ENCODE measurements around the gene TRIM2. TPM values are rescaled to one million over a fixed set of nuclear protein-coding genes. Genes with fewer than 3 reads are reported as not detected.

The TRIM2 gene
- total and polyA plus RNA-seq, 2 experiments from 2014 or later, result 22.0 to 61.5 TPM

GRCh38 chr4:153369021-153369420, 164.8 kb downstream of the TRIM2 start (continued):
- TF ChIP-seq, protein P1, sequence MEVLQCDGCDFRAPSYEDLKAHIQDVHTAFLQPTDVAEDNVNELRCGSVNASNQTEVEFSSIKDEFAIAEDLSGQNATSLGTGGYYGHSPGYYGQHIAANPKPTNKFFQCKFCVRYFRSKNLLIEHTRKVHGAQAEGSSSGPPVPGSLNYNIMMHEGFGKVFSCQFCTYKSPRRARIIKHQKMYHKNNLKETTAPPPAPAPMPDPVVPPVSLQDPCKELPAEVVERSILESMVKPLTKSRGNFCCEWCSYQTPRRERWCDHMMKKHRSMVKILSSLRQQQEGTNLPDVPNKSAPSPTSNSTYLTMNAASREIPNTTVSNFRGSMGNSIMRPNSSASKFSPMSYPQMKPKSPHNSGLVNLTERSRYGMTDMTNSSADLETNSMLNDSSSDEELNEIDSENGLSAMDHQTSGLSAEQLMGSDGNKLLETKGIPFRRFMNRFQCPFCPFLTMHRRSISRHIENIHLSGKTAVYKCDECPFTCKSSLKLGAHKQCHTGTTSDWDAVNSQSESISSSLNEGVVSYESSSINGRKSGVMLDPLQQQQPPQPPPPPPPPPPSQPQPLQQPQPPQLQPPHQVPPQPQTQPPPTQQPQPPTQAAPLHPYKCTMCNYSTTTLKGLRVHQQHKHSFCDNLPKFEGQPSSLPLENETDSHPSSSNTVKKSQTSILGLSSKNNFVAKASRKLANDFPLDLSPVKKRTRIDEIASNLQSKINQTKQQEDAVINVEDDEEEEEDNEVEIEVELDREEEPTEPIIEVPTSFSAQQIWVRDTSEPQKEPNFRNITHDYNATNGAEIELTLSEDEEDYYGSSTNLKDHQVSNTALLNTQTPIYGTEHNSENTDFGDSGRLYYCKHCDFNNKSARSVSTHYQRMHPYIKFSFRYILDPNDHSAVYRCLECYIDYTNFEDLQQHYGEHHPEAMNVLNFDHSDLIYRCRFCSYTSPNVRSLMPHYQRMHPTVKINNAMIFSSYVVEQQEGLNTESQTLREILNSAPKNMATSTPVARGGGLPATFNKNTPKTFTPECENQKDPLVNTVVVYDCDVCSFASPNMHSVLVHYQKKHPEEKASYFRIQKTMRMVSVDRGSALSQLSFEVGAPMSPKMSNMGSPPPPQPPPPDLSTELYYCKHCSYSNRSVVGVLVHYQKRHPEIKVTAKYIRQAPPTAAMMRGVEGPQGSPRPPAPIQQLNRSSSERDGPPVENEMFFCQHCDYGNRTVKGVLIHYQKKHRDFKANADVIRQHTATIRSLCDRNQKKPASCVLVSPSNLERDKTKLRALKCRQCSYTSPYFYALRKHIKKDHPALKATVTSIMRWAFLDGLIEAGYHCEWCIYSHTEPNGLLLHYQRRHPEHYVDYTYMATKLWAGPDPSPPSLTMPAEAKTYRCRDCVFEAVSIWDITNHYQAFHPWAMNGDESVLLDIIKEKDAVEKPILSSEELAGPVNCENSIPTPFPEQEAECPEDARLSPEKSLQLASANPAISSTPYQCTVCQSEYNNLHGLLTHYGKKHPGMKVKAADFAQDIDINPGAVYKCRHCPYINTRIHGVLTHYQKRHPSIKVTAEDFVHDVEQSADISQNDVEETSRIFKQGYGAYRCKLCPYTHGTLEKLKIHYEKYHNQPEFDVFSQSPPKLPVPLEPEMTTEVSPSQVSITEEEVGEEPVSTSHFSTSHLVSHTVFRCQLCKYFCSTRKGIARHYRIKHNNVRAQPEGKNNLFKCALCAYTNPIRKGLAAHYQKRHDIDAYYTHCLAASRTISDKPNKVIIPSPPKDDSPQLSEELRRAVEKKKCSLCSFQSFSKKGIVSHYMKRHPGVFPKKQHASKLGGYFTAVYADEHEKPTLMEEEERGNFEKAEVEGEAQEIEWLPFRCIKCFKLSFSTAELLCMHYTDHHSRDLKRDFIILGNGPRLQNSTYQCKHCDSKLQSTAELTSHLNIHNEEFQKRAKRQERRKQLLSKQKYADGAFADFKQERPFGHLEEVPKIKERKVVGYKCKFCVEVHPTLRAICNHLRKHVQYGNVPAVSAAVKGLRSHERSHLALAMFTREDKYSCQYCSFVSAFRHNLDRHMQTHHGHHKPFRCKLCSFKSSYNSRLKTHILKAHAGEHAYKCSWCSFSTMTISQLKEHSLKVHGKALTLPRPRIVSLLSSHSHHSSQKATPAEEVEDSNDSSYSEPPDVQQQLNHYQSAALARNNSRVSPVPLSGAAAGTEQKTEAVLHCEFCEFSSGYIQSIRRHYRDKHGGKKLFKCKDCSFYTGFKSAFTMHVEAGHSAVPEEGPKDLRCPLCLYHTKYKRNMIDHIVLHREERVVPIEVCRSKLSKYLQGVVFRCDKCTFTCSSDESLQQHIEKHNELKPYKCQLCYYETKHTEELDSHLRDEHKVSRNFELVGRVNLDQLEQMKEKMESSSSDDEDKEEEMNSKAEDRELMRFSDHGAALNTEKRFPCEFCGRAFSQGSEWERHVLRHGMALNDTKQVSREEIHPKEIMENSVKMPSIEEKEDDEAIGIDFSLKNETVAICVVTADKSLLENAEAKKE (CRISPR knock-in tag; IDR thresholded peaks at IDR 0.05), result no peak
- TF ChIP-seq POLR2AphosphoS5 (IDR thresholded peaks at IDR 0.05; ENCODE audit: low read depth), result no peak
- no peak for TF ChIP-seq NANOG (IDR thresholded peaks at IDR 0.05; ENCODE audit: borderline replicate concordance)

DNA sequence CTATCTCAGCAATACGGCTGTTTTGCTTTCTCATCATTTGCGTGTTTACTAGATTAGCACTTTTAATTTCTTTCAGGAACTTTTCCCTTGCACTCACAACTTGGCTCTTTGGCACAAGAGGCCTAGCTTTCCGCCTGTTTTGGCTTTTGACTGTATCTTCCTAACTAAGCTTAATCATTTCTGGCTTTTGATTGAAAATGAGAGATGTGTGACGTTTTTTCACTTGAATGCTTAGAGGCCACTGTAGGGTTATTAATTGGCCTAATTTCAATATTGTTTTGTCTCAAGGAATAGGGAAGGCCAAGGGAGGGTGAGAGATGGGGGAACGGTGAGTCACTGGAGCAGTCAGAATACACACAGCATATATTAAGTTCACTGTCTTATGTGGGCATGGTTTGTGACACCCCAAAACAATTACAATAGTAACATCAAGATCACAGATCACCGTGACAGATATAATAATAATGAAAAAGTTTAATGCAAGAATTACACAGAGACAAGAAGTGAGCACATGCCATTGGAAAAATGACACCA, 167.5 kb downstream of the TRIM2 start:
- no peak overlapping the region for H3K27ac Mint-ChIP-seq
- H3K4me1 ChIP-seq (ENCODE audit: insufficient read depth), result no peaks in the 10 kb centered on the region
- no peak overlapping the region for H3K4me3 Mint-ChIP-seq
- H2AFZ ChIP-seq, result no peak overlapping the region
- no peak for DNase-seq (ENCODE audit: low spot score)
- H3K9me3 Mint-ChIP-seq, result peaks cover 6% of the 10 kb centered on the region; the same call in 1 of the 3 replicates
- no peaks in the 10 kb centered on the region for H3K27me3 Mint-ChIP-seq (ENCODE audit: insufficient read depth, low read depth, poor library complexity)
- H3K27me3 ChIP-seq (ENCODE audit: insufficient read depth), result no peaks in the 10 kb centered on the region
- no peak for ATAC-seq
- no peaks in the 10 kb centered on the region; the same call in 1 of the 2 replicates for H4K20me1 ChIP-seq (replicated peaks; ENCODE audit: insufficient read depth)
- H3K79me2 ChIP-seq (replicated peaks; ENCODE audit: insufficient read depth), result no peaks in the 10 kb centered on the region
- H3K4me2 ChIP-seq, result no peak overlapping the region
- H3K4me3 ChIP-seq, result no peak overlapping the region
- peak overlapping the region; percentile 24; the same call in 1 of the 2 replicates for H3K27ac ChIP-seq (ENCODE audit: low read depth)
- peaks cover 2% of the 10 kb centered on the region for H3K36me3 ChIP-seq (ENCODE audit: insufficient read depth)
- no peaks in the 10 kb centered on the region for H3K4me1 Mint-ChIP-seq
- no peaks in the 10 kb centered on the region for H3F3A ChIP-seq (replicated peaks; ENCODE audit: low read depth)
- H3K9me2 ChIP-seq (ENCODE audit: insufficient read depth), result no peaks in the 10 kb centered on the region
- H3K36me3 Mint-ChIP-seq (ENCODE audit: low read depth), result peaks cover 41% of the 10 kb centered on the region
- TF ChIP-seq, protein P1 (CRISPR knock-in tag; IDR thresholded peaks at IDR 0.05), result no peak
- TF ChIP-seq POLR2AphosphoS5 (IDR thresholded peaks at IDR 0.05; ENCODE audit: low read depth) (no peak), CREB1 (CRISPR knock-in tag; IDR thresholded peaks at IDR 0.05; ENCODE audit: low read depth) (no peak)
- TF ChIP-seq, protein P2, sequence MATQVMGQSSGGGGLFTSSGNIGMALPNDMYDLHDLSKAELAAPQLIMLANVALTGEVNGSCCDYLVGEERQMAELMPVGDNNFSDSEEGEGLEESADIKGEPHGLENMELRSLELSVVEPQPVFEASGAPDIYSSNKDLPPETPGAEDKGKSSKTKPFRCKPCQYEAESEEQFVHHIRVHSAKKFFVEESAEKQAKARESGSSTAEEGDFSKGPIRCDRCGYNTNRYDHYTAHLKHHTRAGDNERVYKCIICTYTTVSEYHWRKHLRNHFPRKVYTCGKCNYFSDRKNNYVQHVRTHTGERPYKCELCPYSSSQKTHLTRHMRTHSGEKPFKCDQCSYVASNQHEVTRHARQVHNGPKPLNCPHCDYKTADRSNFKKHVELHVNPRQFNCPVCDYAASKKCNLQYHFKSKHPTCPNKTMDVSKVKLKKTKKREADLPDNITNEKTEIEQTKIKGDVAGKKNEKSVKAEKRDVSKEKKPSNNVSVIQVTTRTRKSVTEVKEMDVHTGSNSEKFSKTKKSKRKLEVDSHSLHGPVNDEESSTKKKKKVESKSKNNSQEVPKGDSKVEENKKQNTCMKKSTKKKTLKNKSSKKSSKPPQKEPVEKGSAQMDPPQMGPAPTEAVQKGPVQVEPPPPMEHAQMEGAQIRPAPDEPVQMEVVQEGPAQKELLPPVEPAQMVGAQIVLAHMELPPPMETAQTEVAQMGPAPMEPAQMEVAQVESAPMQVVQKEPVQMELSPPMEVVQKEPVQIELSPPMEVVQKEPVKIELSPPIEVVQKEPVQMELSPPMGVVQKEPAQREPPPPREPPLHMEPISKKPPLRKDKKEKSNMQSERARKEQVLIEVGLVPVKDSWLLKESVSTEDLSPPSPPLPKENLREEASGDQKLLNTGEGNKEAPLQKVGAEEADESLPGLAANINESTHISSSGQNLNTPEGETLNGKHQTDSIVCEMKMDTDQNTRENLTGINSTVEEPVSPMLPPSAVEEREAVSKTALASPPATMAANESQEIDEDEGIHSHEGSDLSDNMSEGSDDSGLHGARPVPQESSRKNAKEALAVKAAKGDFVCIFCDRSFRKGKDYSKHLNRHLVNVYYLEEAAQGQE (IDR thresholded peaks at IDR 0.05; ENCODE audit: unreplicated experiment), result no peak
